A673 (cell line): ENCODE results near the gene ITM2C.

Experiments
- CTCF ChIP-seq: fragments of 300-800, 200-600 bp; sonication (generic); conservative IDR thresholded peaks from 2 replicates; pipeline ENCODE4 v1.5.1; 2017; ENCODE audit warnings: low read depth, mild to moderate bottlenecking, antibody characterized with exemption, low read length, moderate library complexity, mixed read lengths
- EZH2 ChIP-seq: fragments of 200-600 bp; sonication (generic); IDR thresholded peaks from 2 replicates; pipeline ENCODE4 v1.6.1; 2017; ENCODE audit warnings: borderline replicate concordance, low read depth, mild to moderate bottlenecking, mixed read lengths, antibody characterized with exemption, low read length; ENCODE audit not compliant: poor library complexity, severe bottlenecking

- no peak for TF ChIP-seq CTCF
- no peak for TF ChIP-seq EZH2
These were observed 63.1 kb downstream of the ITM2C start for GRCh38 chr2:230927711-230928341.
